Naive thymus-derived CD4-positive, alpha-beta T cell (primary cell): Measurements from ENCODE around the gene RMC1. TPM values are rescaled to one million over a fixed set of nuclear protein-coding genes. Genes with fewer than 3 reads are reported as not detected.
A peak's percentile ranks its signal among the peaks of the same experiment; 100 is the strongest.

Experiments used
- ATAC-seq: fragments of 150-1000 bp; cut with Tn5 transposase; 2 replicates; pipeline ENCODE4 v1.10.0; 2021; ENCODE audit warnings: mild to moderate bottlenecking, moderate library complexity
- CTCF ChIA-PET: fragments of 350-600 bp; sonication (Branson Sonifier 250); formaldehyde crosslinking; loops from one replicate; lab custom pipeline; 2021; ENCODE audit warnings: antibody characterized with exemption; lab: Charles Lee
- POLR2A ChIA-PET: fragments of 350-600 bp; sonication (Branson Sonifier 250); formaldehyde crosslinking; loops from one replicate; lab custom pipeline; 2021; ENCODE audit warnings: antibody characterized with exemption, inconsistent platforms; lab: Charles Lee
- DNase-seq, 9 donors: peaks; one replicate each; pipeline versions ENCODE4 v3.0.0 to v3.0.0-alpha.2; 2020 to 2022; ENCODE audit warnings: mixed read lengths in 1 of 9
- H3K27ac ChIP-seq: one replicate; pipeline ENCODE4 v1.7.0; 2013; ENCODE audit warnings: mild to moderate bottlenecking, low read depth, low read length, moderate library complexity
- H3K27me3 ChIP-seq, 2 donors: one replicate each; pipeline ENCODE4 v1.7.0; 2013; ENCODE audit warnings: low read length in 2 of 2, mild to moderate bottlenecking in 2 of 2, moderate library complexity in 2 of 2; ENCODE audit not compliant: control insufficient read depth in 2 of 2, insufficient read depth in 2 of 2
- H3K36me3 ChIP-seq, 3 experiments: 1 replicate in 2 of 3; 2 replicates in 1 of 3; pipeline ENCODE4 v1.7.0; 2013; ENCODE audit warnings: low read length in 3 of 3, mild to moderate bottlenecking in 3 of 3, moderate library complexity in 1 of 3; ENCODE audit not compliant: insufficient read depth in 3 of 3, control insufficient read depth in 2 of 3
- H3K4me1 ChIP-seq, 2 donors: one replicate each; pipeline ENCODE4 v1.7.0; 2013; ENCODE audit warnings: low read length in 2 of 2, mild to moderate bottlenecking in 2 of 2, moderate library complexity in 1 of 2; ENCODE audit not compliant: control insufficient read depth in 2 of 2, insufficient read depth in 2 of 2
- H3K4me3 ChIP-seq: 2 replicates; pipeline ENCODE4 v1.7.0; 2013; ENCODE audit warnings: mild to moderate bottlenecking, low read length
- H3K9me3 ChIP-seq, 3 experiments: 1 replicate in 2 of 3; 2 replicates in 1 of 3; pipeline ENCODE4 v1.7.0; 2013; ENCODE audit warnings: low read length in 3 of 3; ENCODE audit not compliant: control insufficient read depth in 2 of 3
- H3K27ac Mint-ChIP-seq, 9 donors: one replicate each; pipeline ENCODE4 v1.8.0; 2020 to 2022; ENCODE audit warnings: mixed read lengths in 9 of 9, mild to moderate bottlenecking in 8 of 9, moderate library complexity in 5 of 9, inconsistent platforms in 2 of 9
- H3K27me3 Mint-ChIP-seq, 5 donors: one replicate each; pipeline ENCODE4 v1.8.0; 2021 to 2022; ENCODE audit warnings: mixed read lengths in 5 of 5, mild to moderate bottlenecking in 1 of 5
- H3K36me3 Mint-ChIP-seq, 5 donors: one replicate each; pipeline ENCODE4 v1.8.0; 2020 to 2022; ENCODE audit warnings: mixed read lengths in 5 of 5, mild to moderate bottlenecking in 3 of 5, inconsistent platforms in 1 of 5
- H3K4me1 Mint-ChIP-seq, 7 donors: one replicate each; pipeline ENCODE4 v1.8.0; 2020 to 2022; ENCODE audit warnings: mixed read lengths in 7 of 7, mild to moderate bottlenecking in 3 of 7, inconsistent platforms in 1 of 7
- H3K4me3 Mint-ChIP-seq, 10 donors: one replicate each; pipeline ENCODE4 v1.8.0; 2020 to 2022; ENCODE audit warnings: mild to moderate bottlenecking in 10 of 10, mixed read lengths in 10 of 10, moderate library complexity in 6 of 10, inconsistent platforms in 2 of 10
- H3K9me3 Mint-ChIP-seq, 11 donors: one replicate each; pipeline ENCODE4 v1.8.0; 2020 to 2022; ENCODE audit warnings: mixed read lengths in 11 of 11, mild to moderate bottlenecking in 4 of 11, inconsistent platforms in 1 of 11, moderate library complexity in 1 of 11
- intact Hi-C, 2 donors: fragments of 100-400 bp; cut with micrococcal nuclease; formaldehyde crosslinking; loops; one replicate each; pipeline ENCODE4 v1.15.1; 2023
- polyA plus RNA-seq, 2 donors: library from polyadenylated mRNA; unstranded; fragments of 300-500 nt; fragmentation: Illumina TruSeq; gene quantifications; one replicate each; pipeline ENCODE4 v1.2.3, GENCODE V29; 2021
- total RNA-seq, 6 experiments: library from RNA in 5 of 6; stranded (reverse) in 5 of 6; gene quantifications; 1 replicate in 5 of 6; 2 replicates in 1 of 6; pipeline ENCODE4 v1.2.3 and lab custom pipeline; 2021 to 2026

Gene RMC1
- total RNA-seq (10 to 100 TPM; 45.7 to 59.7 (median 50.0) TPM), polyA plus RNA-seq (10 to 100 TPM; 23.1 to 39.9 TPM), total RNA-seq (lab: John Stamatoyannopoulos, UW) (45.4 reads per million, percentile 69 among the genes with 10 or more reads in this experiment)

DNA sequence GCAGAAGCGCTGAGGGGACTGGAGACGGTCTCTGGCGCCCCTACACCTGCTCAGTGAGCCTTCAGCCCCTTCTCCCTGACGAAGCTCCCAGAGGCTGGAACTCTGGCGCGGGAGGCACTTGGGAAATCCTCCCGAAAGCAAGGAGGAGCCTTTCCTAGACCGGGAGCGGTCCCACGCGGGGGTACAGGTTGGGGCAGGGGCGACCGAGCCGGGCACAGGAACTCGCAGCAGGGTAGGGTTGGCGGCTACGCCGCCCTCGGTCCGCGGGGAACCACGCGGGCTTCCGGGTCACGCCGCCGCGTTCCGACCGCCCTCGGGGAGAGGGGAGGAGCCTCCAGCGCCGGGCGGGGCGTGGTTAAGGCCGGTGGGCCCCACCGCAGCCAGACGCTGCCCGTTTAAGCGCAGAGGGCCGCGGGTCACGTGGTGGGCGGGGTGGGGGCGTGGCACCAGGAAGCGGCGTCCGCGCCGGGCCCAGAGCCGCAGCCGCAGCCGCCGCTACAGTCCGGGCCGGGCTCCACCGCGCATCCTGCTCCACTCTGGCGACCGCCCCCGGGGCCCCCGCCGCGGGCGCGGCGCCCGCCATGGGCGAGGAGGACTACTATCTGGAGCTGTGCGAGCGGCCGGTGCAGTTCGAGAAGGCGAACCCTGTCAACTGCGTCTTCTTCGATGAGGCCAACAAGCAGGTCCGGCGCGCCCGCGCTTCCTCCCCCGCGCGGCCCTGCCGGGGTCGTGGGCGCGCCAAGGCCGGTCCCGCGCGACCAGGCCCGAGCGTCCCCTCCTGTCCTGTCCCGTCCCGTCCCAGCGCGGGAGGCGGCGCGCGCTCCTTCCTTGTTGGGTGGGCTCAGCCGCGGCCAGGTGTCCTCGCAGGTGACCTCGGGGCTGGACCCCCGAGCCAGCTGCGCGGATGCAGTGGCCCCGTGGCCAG lies at the start of gene RMC1:
Gene RMC1 (plus strand): TSS at position 474 of the 925 bp plus-strand sequence. CDS start 108 bp downstream, at position 582.
- H3K4me3 ChIP-seq: peak within 1 kb of the TSS; percentile 95
- Mint-ChIP-seq H3K9me3 (no peaks in the 10 kb centered on the region), H3K27ac (peak within 1 kb of the TSS; percentile 93 to 99 (median 96)), H3K4me3 (peak within 1 kb of the TSS; percentile 91 to 99 (median 96)), H3K4me1 (peaks cover 28 to 70% (median 64%) of the 10 kb centered on the region in 7 donors), H3K36me3 (peaks cover 0 to 13% (median 12%) of the 10 kb centered on the region in 5 donors), H3K27me3 (no peaks in the 10 kb centered on the region)
- intact Hi-C loops: loop anchor here (1.0 to 5.0 kb wide), 16 partner anchors 14 to 634 kb away; partner anchors contain the start of genes NPC1 (in 2 of the 2), RBBP8 (in 2 of the 2), RIOK3 (in 2 of the 2) and CABYR (in 1 of the 2)
- H3K27ac ChIP-seq: peak within 1 kb of the TSS; percentile 88
- ChIA-PET CTCF (interaction anchor here (1.0 kb wide), 1 partner anchor 16 kb away, joined by 3 read pairs; no protein-coding TSS in a partner anchor), POLR2A (interaction anchor here (0.6 to 2.9 kb wide), 8 partner anchors 13 to 541 kb away, joined by 3 to 17 read pairs (median 4); partner anchors contain the start of genes NPC1 and RIOK3)
- peaks cover 22% of the 10 kb centered on the region in 2 donors for H3K4me1 ChIP-seq
- H3K36me3 ChIP-seq: peaks cover 4 to 6% (median 4%) of the 10 kb centered on the region in 3 experiments
- no peaks in the 10 kb centered on the region for H3K27me3 ChIP-seq
- ATAC-seq: peak; percentile 96
- no peaks in the 10 kb centered on the region for H3K9me3 ChIP-seq
- DNase-seq: peak; percentile 91 to 99 (median 95)

DNA sequence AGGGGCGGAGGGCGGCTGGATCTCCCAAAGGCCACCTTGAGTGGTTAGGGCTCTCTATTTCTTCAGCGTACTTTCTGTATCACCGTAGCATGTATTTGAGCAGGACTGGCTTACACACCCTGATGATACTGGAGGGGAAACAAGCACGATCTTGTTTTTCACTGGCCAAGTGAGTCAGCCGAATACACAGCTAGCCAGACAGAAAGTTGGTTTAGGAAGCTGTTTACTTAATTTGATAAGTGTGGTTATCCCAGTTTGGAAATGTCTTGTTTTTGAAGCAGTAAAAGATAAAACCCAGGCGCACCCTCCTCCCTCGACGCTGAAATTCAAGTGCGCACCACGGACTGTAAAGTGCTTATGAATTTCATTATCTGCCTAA lies 49.6 kb upstream of the RMC1 start:
- Histone ChIP-seq H3K27ac (peak overlapping the region; percentile 90), H3K9me3 (no peaks in the 10 kb centered on the region), H3K4me1 (peaks cover 20 to 31% of the 10 kb centered on the region in 2 donors), H3K4me3 (peak overlapping the region; percentile 82), H3K27me3 (no peaks in the 10 kb centered on the region), H3K36me3 (peaks cover 0 to 10% (median 0%) of the 10 kb centered on the region in 3 experiments)
- H3K27ac Mint-ChIP-seq: peak overlapping the region; percentile 91 to 99 (median 96)
- peaks cover 0 to 3% (median 0%) of the 10 kb centered on the region in 11 donors for H3K9me3 Mint-ChIP-seq
- ATAC-seq: peak; percentile 52
- peak overlapping the region; percentile 92 to 100 (median 98) for H3K4me3 Mint-ChIP-seq
- POLR2A ChIA-PET: interaction anchor here (0.6 to 2.5 kb wide), 8 partner anchors 10 to 98 kb away, joined by 3 to 11 read pairs (median 4); partner anchors contain the start of gene RMC1
- intact Hi-C loops: loop anchor here (1.0 to 5.0 kb wide), 9 partner anchors 15 to 1841 kb away; partner anchors contain the start of genes NPC1 (in 2 of the 2), RMC1 (in 2 of the 2), RBBP8 (in 1 of the 2) and SNRPD1 (in 1 of the 2)
- peaks cover 29 to 61% (median 53%) of the 10 kb centered on the region in 7 donors for H3K4me1 Mint-ChIP-seq
- peaks cover 0 to 7% (median 0%) of the 10 kb centered on the region in 5 donors for H3K27me3 Mint-ChIP-seq
- H3K36me3 Mint-ChIP-seq: peaks cover 0 to 8% (median 3%) of the 10 kb centered on the region in 5 donors
- CTCF ChIA-PET: interaction anchor here (0.6 to 0.9 kb wide), 3 partner anchors 56 to 230 kb away, joined by 3 to 8 read pairs (median 5); no protein-coding TSS in a partner anchor
- peak in 5 of 9 donors; percentile 10 to 46 (median 35) for DNase-seq

DNA sequence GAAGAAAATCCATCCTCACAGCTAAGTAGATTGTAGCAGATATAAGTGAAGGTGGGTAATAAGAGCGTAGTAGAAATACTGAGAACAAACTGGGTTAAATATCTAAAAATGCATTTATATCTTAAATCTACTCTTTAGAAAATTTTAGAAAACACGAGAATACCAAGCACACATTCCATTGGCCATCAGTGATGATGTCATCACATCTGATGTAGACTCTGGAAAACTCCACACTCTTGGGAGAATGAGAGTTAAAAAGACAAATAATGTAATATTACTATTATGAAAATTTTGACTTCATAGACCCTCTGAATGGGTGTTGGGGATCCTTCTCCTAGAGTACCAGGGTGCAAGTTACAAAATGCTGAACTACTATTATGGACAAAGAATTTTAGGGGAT lies 46.5 kb upstream of the RMC1 start:
- H3K4me1 Mint-ChIP-seq: peaks cover 55 to 89% (median 81%) of the 10 kb centered on the region in 7 donors
- ATAC-seq: no peak
- H3K27me3 Mint-ChIP-seq: no peaks in the 10 kb centered on the region
- peaks cover 4 to 15% (median 9%) of the 10 kb centered on the region in 5 donors for H3K36me3 Mint-ChIP-seq
- H3K27ac Mint-ChIP-seq: peak overlapping the region in 3 of 9 donors; percentile 16 to 61 (median 49)
- Histone ChIP-seq H3K4me1 (peaks cover 28 to 44% of the 10 kb centered on the region in 2 donors), H3K27me3 (no peaks in the 10 kb centered on the region), H3K9me3 (no peaks in the 10 kb centered on the region), H3K4me3 (no peak overlapping the region), H3K27ac (no peak overlapping the region), H3K36me3 (peaks cover 0 to 10% (median 0%) of the 10 kb centered on the region in 3 experiments)
- intact Hi-C loops: no loop called here
- no peak for DNase-seq
- POLR2A ChIA-PET: no interaction called here
- peaks cover 0 to 1% (median 0%) of the 10 kb centered on the region in 11 donors for H3K9me3 Mint-ChIP-seq
- H3K4me3 Mint-ChIP-seq: peak overlapping the region in 8 of 10 donors; percentile 13 to 92 (median 44)
- CTCF ChIA-PET: no interaction called here

DNA sequence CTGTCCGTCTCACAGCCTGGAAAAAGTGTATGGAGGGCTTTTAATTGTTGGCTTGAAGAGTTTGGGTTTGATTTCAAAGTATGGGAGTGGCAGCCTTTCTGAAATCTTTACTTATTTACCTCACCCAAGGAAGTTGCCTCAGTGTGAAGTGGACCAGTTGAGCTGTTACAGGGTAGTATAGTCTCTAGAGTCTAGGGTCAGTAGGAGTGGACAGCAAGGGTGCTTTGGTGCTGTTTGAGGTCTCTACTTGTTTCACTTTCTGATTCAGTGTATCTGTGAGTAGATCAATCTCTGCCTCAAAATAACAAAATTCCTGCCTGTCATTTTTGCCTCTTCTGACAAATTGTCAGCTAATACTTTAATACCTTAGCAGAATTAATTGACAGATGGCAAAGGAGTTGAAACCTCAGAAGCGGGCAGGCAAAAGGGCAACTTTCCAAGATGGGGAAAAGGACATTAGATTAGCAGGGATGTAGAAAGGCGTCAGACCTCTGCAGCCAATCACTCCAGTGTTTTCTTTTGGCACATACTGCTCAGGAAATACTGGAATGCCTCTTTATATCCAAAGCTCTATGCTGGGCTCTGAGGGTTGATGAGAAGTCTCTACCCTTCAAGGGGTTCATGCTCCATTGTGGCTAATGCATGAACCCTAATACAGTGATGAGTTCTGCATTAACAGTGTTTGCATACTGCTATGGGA lies 44.3 kb upstream of the RMC1 start:
- Mint-ChIP-seq H3K4me1 (peaks cover 59 to 81% (median 73%) of the 10 kb centered on the region in 7 donors), H3K4me3 (peak overlapping the region in 9 of 10 donors; percentile 14 to 92 (median 65)), H3K27ac (peak overlapping the region in 8 of 9 donors; percentile 6 to 70 (median 46)), H3K36me3 (peaks cover 9 to 26% (median 18%) of the 10 kb centered on the region in 5 donors), H3K27me3 (no peaks in the 10 kb centered on the region), H3K9me3 (no peaks in the 10 kb centered on the region)
- no peaks in the 10 kb centered on the region for H3K27me3 ChIP-seq
- ChIA-PET CTCF (interaction anchor here (0.8 to 1.5 kb wide), 2 partner anchors 12 to 14 kb away, joined by 3 to 4 read pairs; no protein-coding TSS in a partner anchor), POLR2A (no interaction called here)
- intact Hi-C loops: no loop called here
- peaks cover 28 to 37% of the 10 kb centered on the region in 2 donors for H3K4me1 ChIP-seq
- peak; percentile 29 for ATAC-seq
- no peak for DNase-seq
- H3K27ac ChIP-seq: no peak overlapping the region
- H3K9me3 ChIP-seq: no peaks in the 10 kb centered on the region
- no peak overlapping the region for H3K4me3 ChIP-seq
- H3K36me3 ChIP-seq: peaks cover 3 to 18% (median 4%) of the 10 kb centered on the region in 3 experiments

DNA sequence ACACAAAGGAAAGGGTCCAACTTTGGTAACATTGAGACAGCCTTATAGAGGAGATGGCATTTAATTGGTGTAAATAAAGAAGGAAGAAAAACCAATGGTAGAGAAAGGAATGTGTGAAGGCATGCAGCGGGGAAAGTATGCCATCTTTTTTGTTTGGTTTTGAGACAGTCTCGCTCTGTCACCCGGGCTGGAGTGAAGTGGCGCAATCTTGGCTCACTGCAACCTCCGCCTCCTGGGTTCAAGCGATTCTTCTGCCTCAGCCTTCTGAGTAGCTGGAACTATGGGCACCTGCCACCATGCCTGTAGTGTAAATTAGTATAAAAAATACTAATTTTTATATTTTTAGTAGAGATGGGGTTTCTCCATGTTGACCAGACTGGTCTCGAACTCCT lies 43.8 kb upstream of the RMC1 start:
- no peak overlapping the region for H3K27ac ChIP-seq
- no peaks in the 10 kb centered on the region for H3K27me3 Mint-ChIP-seq
- H3K27ac Mint-ChIP-seq: peak overlapping the region in 5 of 9 donors; percentile 6 to 44 (median 28)
- ATAC-seq: no peak
- peaks cover 5 to 24% (median 7%) of the 10 kb centered on the region in 3 experiments for H3K36me3 ChIP-seq
- DNase-seq: no peak
- H3K9me3 Mint-ChIP-seq: no peaks in the 10 kb centered on the region
- POLR2A ChIA-PET: interaction anchor here (1.5 kb wide), 1 partner anchor 11 kb away, joined by 3 read pairs; no protein-coding TSS in a partner anchor
- no peak overlapping the region for H3K4me3 ChIP-seq
- H3K9me3 ChIP-seq: no peaks in the 10 kb centered on the region
- intact Hi-C loops: no loop called here
- peaks cover 28 to 33% of the 10 kb centered on the region in 2 donors for H3K4me1 ChIP-seq
- CTCF ChIA-PET: interaction anchor here (0.8 kb wide), 1 partner anchor 15 kb away, joined by 4 read pairs; no protein-coding TSS in a partner anchor
- peaks cover 57 to 75% (median 68%) of the 10 kb centered on the region in 7 donors for H3K4me1 Mint-ChIP-seq
- H3K27me3 ChIP-seq: no peaks in the 10 kb centered on the region
- H3K4me3 Mint-ChIP-seq: peak overlapping the region in 5 of 10 donors; percentile 49 to 92 (median 70)
- H3K36me3 Mint-ChIP-seq: peaks cover 11 to 30% (median 24%) of the 10 kb centered on the region in 5 donors
